Breast epithelium (tissue), 3 donors: ENCODE results near the gene TIPIN.

Source experiments
- CTCF ChIP-seq, 3 donors: fragments of 450-650 bp; IDR thresholded peaks; one replicate each; pipeline ENCODE4 v1.5.1; 2016 to 2017; ENCODE audit warnings: antibody characterized with exemption in 3 of 3, mild to moderate bottlenecking in 3 of 3, moderate library complexity in 3 of 3
- POLR2A ChIP-seq: fragments of 450-650 bp; IDR thresholded peaks from one replicate; pipeline ENCODE4 v1.6.1; 2016; ENCODE audit warnings: antibody characterized with exemption, mild to moderate bottlenecking, moderate library complexity
- POLR2AphosphoS5 ChIP-seq, 3 donors: sonication (generic); formaldehyde crosslinking; IDR thresholded peaks; one replicate each; pipeline ENCODE4 v1.6.1; 2017; ENCODE audit warnings: antibody characterized with exemption in 3 of 3

GRCh38 chr15:66403323-66403722 is 46.8 kb upstream of the TIPIN start:
- TF ChIP-seq POLR2A (no peak), CTCF (IDR thresholded peaks at IDR 0.05) (no peak), POLR2AphosphoS5 (IDR thresholded peaks at IDR 0.05) (no peak)
